GM10248 (cell line): ENCODE data around the gene KPNA1.

ENCODE experiments used
- CTCF ChIA-PET: fragments of 300-600 bp; sonication (Branson Sonifier 250); formaldehyde crosslinking; extraction: SDS; loops from one replicate; lab custom pipeline; 2021; ENCODE audit warnings: antibody characterized with exemption; lab: Yijun Ruan, JAX
- POLR2A ChIA-PET: fragments of 350-650 bp; sonication (Branson Sonifier 250); formaldehyde crosslinking; extraction: SDS; loops from one replicate; lab custom pipeline; 2020; ENCODE audit warnings: antibody characterized with exemption; lab: Yijun Ruan, JAX
- DNase-seq: peaks from one replicate; pipeline ENCODE4 v3.0.0; 2012; ENCODE audit errors: extremely low spot score
- TF ChIP-seq, protein P1 (sequence below): IDR thresholded peaks from 2 replicates; pipeline ENCODE4 v1.5.1; 2012; ENCODE audit warnings: mild to moderate bottlenecking, low read depth; ENCODE audit errors: extremely low read depth, missing control alignments, control extremely low read depth

KPNA1 gene

DNA sequence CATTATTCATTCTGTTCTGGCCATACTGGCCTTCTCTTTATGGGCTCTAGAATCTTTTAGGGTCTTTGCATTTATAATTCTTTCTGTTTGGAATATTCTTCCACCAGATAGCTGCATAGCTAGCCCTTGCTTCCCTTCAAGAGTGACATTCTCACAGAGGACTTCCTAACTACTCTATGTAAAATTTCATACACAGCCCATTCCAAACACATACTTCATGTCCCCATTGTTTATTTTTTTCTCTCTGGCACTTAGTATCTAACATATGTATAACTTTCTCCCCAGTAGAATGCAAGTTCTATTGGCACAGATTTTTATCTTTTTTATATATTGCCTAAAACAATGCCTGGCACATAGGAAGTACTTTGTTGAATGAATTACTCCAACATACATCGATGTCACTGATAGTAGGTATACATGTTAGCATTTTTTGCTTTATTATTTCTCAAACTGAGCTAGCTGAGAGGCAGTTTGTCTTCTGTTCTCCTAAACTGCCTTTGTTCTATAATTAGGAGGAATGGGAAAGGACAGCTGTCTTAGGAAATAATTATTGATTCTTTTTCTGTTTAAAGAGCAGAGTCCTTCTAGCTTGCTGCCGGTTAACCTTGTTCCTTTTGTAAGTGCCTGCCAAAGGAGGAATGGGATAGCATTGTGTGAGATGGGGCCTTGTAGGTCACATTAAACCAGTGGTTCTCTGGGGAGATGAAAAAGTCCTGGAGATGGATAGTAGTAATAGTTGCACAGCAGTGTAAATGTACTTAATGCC, 122.9 kb downstream of the KPNA1 start:
- CTCF ChIA-PET: interaction anchor here (1.4 to 6.3 kb wide), 9 partner anchors 12 to 846 kb away, joined by 3 to 82 read pairs (median 7); partner anchors contain the start of gene POLQ
- TF ChIP-seq, protein P1, sequence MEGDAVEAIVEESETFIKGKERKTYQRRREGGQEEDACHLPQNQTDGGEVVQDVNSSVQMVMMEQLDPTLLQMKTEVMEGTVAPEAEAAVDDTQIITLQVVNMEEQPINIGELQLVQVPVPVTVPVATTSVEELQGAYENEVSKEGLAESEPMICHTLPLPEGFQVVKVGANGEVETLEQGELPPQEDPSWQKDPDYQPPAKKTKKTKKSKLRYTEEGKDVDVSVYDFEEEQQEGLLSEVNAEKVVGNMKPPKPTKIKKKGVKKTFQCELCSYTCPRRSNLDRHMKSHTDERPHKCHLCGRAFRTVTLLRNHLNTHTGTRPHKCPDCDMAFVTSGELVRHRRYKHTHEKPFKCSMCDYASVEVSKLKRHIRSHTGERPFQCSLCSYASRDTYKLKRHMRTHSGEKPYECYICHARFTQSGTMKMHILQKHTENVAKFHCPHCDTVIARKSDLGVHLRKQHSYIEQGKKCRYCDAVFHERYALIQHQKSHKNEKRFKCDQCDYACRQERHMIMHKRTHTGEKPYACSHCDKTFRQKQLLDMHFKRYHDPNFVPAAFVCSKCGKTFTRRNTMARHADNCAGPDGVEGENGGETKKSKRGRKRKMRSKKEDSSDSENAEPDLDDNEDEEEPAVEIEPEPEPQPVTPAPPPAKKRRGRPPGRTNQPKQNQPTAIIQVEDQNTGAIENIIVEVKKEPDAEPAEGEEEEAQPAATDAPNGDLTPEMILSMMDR: no peak
- no peak for DNase-seq
- POLR2A ChIA-PET: no interaction called here

DNA sequence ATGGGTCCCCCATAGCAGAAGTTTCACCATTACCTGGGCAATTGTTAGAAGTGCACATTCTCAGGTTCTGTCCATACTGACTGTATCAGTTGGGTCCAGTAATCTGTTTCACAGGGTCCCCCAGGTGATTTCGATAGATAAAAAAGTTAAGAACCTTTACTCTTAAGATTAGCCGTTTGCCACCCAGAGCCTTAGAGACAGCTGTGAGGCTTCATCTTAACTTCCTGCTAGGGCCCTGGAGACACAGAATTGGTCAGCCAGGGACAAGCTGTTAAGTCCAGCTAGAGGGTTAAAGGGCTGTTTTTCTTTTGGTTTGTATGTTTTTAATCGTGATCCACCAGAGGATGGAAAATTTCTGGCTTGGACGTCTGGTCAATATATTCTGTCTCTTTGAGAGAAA, 124.1 kb downstream of the KPNA1 start:
- ChIA-PET CTCF (interaction anchor here (1.3 to 6.3 kb wide), 4 partner anchors 17 to 289 kb away, joined by 4 to 82 read pairs (median 10); no protein-coding TSS in a partner anchor), POLR2A (no interaction called here)
- DNase-seq: no peak
- TF ChIP-seq, protein P1: no peak

DNA sequence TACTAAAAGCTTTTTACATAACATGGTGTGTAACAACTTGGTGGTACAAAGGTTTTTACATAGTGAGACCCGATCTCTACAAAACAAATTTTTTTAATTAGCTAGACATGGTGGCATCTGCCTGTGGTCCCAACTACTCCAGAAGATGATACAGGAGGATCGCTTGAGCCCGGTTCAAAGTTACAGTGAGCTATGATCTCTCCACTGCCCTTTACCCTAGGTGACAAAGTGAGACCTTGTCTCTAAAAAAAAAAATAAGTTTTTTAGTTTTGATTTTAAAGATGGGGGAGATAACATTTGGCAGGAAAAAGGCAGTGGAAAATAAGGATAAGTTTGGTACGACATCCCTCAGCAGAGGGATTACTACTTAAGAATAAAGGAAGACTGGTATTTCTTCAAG, 124.8 kb downstream of the KPNA1 start:
- ChIA-PET POLR2A (interaction anchor here (0.6 kb wide), 1 partner anchor 595 kb away, joined by 4 read pairs; no protein-coding TSS in a partner anchor), CTCF (interaction anchor here (1.3 to 6.3 kb wide), 3 partner anchors 17 to 289 kb away, joined by 7 to 82 read pairs (median 12); no protein-coding TSS in a partner anchor)
- TF ChIP-seq, protein P1: no peak
- no peak for DNase-seq

DNA sequence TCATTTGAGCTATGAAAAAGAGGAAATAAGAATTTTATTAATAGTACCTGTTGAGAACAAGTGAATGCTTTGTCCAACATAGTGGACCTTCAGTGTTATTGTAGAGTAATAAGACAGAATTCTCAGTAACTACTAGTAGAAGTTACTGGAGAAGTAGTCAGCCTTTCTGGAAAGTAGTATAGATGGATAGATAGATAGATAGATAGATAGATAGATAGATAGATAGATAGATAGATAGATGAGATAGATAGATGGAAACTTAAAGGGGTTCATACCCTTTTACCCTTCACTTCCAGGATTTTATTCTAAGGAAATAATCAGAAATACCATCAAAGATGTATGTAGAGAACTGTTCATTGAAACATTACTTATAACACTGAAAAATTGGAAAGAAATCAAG, 125.5 kb downstream of the KPNA1 start:
- CTCF ChIA-PET: interaction anchor here (1.3 to 6.3 kb wide), 3 partner anchors 18 to 290 kb away, joined by 7 to 82 read pairs (median 12); no protein-coding TSS in a partner anchor
- POLR2A ChIA-PET: no interaction called here
- no peak for DNase-seq
- TF ChIP-seq, protein P1: no peak

DNA sequence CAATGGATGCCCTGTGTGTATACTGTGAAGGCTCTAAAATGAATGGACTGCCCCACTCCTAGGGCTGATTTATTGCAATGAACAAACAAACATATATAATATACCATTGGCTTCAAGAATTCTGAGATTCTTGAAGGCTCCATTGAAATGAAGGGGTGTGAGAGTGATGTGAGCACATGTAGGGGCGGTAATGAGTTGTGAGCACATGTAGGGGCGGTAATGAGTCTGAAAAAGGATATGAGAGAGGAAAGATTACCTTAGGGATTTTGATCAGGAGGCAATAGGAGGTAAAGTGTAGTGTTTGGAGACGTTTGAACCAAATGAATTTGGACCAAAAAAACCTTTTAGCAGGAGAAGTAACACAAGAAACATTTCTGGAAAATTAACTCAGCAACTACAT, 127.0 kb downstream of the KPNA1 start:
- TF ChIP-seq, protein P1: no peak
- DNase-seq: no peak
- CTCF ChIA-PET: no interaction called here
- POLR2A ChIA-PET: no interaction called here

DNA sequence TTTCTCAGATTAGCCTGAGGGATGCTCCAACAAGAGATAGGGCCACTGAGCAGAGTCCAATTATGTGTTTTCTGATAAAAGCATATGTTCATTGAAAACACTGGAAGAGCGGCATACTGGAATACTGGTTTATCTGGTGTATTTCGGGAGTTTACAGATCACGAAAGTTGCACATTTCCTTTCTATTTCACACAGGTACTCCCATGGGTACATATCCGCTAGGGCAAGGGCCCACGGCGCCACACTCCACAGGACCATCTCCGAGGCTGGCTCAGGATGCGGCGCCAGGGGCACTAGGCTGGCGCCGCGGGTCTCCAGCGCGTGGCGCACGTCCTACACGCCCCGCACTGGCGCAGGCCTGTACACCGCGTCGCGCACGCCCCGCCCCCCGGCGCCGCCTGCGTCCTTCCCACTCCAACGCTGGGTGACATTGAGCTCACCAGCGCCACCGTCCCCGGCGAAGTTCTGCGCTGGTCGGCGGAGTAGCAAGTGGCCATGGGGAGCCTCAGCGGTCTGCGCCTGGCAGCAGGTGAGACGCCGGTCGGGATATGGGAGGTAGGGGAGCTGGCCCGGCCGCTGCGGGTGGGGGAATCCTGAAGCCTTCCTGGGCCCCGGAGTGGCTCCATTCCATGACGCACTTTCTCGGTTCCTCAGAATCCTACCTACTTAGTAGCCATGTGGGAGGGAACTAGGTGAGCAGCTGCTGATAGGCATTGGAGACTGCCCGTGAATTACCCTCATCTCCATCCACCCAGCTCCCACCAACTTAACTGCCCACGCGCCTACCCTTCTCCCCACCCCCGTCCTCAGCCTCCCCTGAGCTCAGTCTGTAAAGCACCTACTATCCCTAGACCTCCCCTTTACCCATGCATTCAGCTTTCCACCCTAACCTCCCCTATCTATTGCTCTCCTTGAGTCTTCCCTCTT, 130.7 kb downstream of the KPNA1 start, which contains the start of gene FAM162A:
Gene FAM162A, plus strand, starts transcription at position 412 of the 927 bp plus-strand sequence. Its CDS starts 84 bp downstream, at position 496.
- TF ChIP-seq, protein P1: peak; percentile 84
- ChIA-PET CTCF (interaction anchor here (0.6 to 2.5 kb wide), 43 partner anchors 8 to 839 kb away, joined by 3 to 25 read pairs (median 4); partner anchors contain the start of genes POLQ and WDR5B), POLR2A (interaction anchor here (0.6 to 1.4 kb wide), 7 partner anchors 8 to 281 kb away, joined by 3 to 7 read pairs (median 3); partner anchors contain the start of genes DTX3L, PARP9 and WDR5B)
- DNase-seq: peak; percentile 93
